HEK293 (cell line): ENCODE results near the gene PLEKHO2.

ENCODE experiments used
- CTCF ChIP-seq: fragments of 450-650 bp; formaldehyde crosslinking; IDR thresholded peaks from 2 replicates; pipeline ENCODE4 v1.5.1; 2016; ENCODE audit warnings: missing biosample characterization, missing genetic modification characterization
- MZF1 ChIP-seq: fragments of 450-650 bp; formaldehyde crosslinking; IDR thresholded peaks from 2 replicates; pipeline ENCODE4 v1.5.1; 2017; ENCODE audit warnings: missing biosample characterization, missing genetic modification characterization, borderline replicate concordance
- PRDM2 ChIP-seq: fragments of 450-650 bp; formaldehyde crosslinking; IDR thresholded peaks from 2 replicates; pipeline ENCODE4 v1.5.1; 2016; ENCODE audit warnings: missing biosample characterization, missing genetic modification characterization, borderline replicate concordance
- ZBTB21 ChIP-seq: fragments of 450-650 bp; formaldehyde crosslinking; IDR thresholded peaks from 2 replicates; pipeline ENCODE4 v1.5.1; 2017; ENCODE audit warnings: missing biosample characterization, missing genetic modification characterization
- ZNF23 ChIP-seq: fragments of 450-650 bp; formaldehyde crosslinking; IDR thresholded peaks from 2 replicates; pipeline ENCODE4 v1.5.1; 2016; ENCODE audit warnings: missing biosample characterization, missing genetic modification characterization, borderline replicate concordance
- ZNF571 ChIP-seq: fragments of 450-650 bp; formaldehyde crosslinking; IDR thresholded peaks from 2 replicates; pipeline ENCODE4 v1.5.0; 2017; ENCODE audit warnings: missing biosample characterization, missing genetic modification characterization

GRCh38 chr15:64896371-64897069, 54.8 kb downstream of the PLEKHO2 start:
- TF ChIP-seq CTCF (tag by site-specific recombination) = no peak
- TF ChIP-seq ZNF23 (tag by site-specific recombination) = no peak
- TF ChIP-seq ZBTB21 = no peak
- no peak for TF ChIP-seq PRDM2 (tag by site-specific recombination)
- TF ChIP-seq ZNF571 (tag by site-specific recombination) = no peak
- no peak for TF ChIP-seq MZF1
